Choroid plexus epithelial cell (primary cell): ENCODE measurements around the gene EFCAB10.

Experiments used
- DNase-seq: peaks from one replicate; pipeline ENCODE4 v3.0.0-alpha.2; 2010; ENCODE audit warnings: low read depth
- H3K4me3 ChIP-seq: 2 replicates; pipeline ENCODE4 v1.5.1; 2011; ENCODE audit warnings: low read depth, mild to moderate bottlenecking, control low read depth, low read length, moderate library complexity
- CTCF ChIP-seq: conservative IDR thresholded peaks from 2 replicates; pipeline ENCODE4 v1.5.1; 2011; ENCODE audit warnings: low read depth, mild to moderate bottlenecking, control low read depth, inconsistent platforms, low read length, moderate library complexity

Gene EFCAB10

GRCh38 chr7:105619590-105619989 lies 38.3 kb upstream of the EFCAB10 start:
- no peak overlapping the region for H3K4me3 ChIP-seq
- no peak for TF ChIP-seq CTCF
- no peak for DNase-seq

- no peak for DNase-seq
- TF ChIP-seq CTCF, result no peak
- no peak overlapping the region for H3K4me3 ChIP-seq
Measured at GRCh38 chr7:105618016-105618296, 36.7 kb upstream of the EFCAB10 start.

- no peak overlapping the region for H3K4me3 ChIP-seq
- no peak for TF ChIP-seq CTCF
- no peak for DNase-seq
Measured at GRCh38 chr7:105617280-105618015, 36.2 kb upstream of the EFCAB10 start.

- DNase-seq, result no peak
- no peak overlapping the region for H3K4me3 ChIP-seq
- TF ChIP-seq CTCF, result no peak
Measured at GRCh38 chr7:105614341-105614840, 33.1 kb upstream of the EFCAB10 start.

GRCh38 chr7:105613611-105614330 lies 32.5 kb upstream of the EFCAB10 start:
- DNase-seq, result no peak
- no peak for TF ChIP-seq CTCF
- no peak overlapping the region for H3K4me3 ChIP-seq

- DNase-seq, result no peak
- no peak overlapping the region for H3K4me3 ChIP-seq
- TF ChIP-seq CTCF, result no peak
Measured at GRCh38 chr7:105612806-105613205, 31.5 kb upstream of the EFCAB10 start.
